ENCODE data around the gene TBX6. TPM values are rescaled to one million over a fixed set of nuclear protein-coding genes. Genes with fewer than 3 reads are reported as not detected.

TBX6 gene
- total and polyA plus RNA-seq, 10 of the 15 experiments (the other 5 are each of a cell fraction or from before 2014, with no cell fraction given) = 0.08 to 0.90 (median 0.31) TPM; not detected in 2

GRCh38 chr16:30065102-30065942 lies 26.4 kb downstream of the TBX6 start, which contains the start of gene ALDOA (continued):
- TF ChIP-seq EP300 (IDR thresholded peaks at IDR 0.05; ENCODE audit: borderline replicate concordance in 1 of 2, control insufficient read depth in 1 of 2, low read depth in 2 of 2, low read length in 2 of 2) = peak in 1 of 2 experiments; percentile 51; a peak in 2 of 4 replicates
- TF ChIP-seq BCL11A (IDR thresholded peaks at IDR 0.05; ENCODE audit: low read depth, low read length) = 0 out of 2 replicates have a peak, but pooled peaks have one; percentile 3
- TF ChIP-seq USF1 (IDR thresholded peaks at IDR 0.05; ENCODE audit: borderline replicate concordance, extremely low read length, insufficient read depth, low read depth, low read length) = no peak
- TF ChIP-seq IKZF1 (conservative IDR thresholded peaks at IDR 0.05) = peak; percentile 98
- TF ChIP-seq SREBF1 (IDR thresholded peaks at IDR 0.05; ENCODE audit: low read length) = no peak
- TF ChIP-seq TARDBP (IDR thresholded peaks at IDR 0.05; ENCODE audit: borderline replicate concordance) = no peak
- TF ChIP-seq TCF7 (IDR thresholded peaks at IDR 0.05; ENCODE audit: borderline replicate concordance) = no peak
- TF ChIP-seq POLR2AphosphoS5 (IDR thresholded peaks at IDR 0.05; ENCODE audit: low read length) = peak; percentile 95
- TF ChIP-seq NR2C2 (IDR thresholded peaks at IDR 0.05; ENCODE audit: borderline replicate concordance, control insufficient read depth, insufficient read length, low read depth) = no peak
- peak; percentile 57 for TF ChIP-seq CREM (IDR thresholded peaks at IDR 0.05; ENCODE audit: low read depth)
- peak; percentile 63 for TF ChIP-seq SP1 (IDR thresholded peaks at IDR 0.05; ENCODE audit: low read depth, low read length)
- no peak for TF ChIP-seq WRNIP1 (IDR thresholded peaks at IDR 0.05; ENCODE audit: borderline replicate concordance, low read depth, low read length)
- TF ChIP-seq STAT3 (IDR thresholded peaks at IDR 0.05; ENCODE audit: low read depth, low read length) = no peak
- no peak for TF ChIP-seq CEBPB (IDR thresholded peaks at IDR 0.05; ENCODE audit: borderline replicate concordance in 1 of 2, low read depth in 2 of 2, low read length in 2 of 2)
- TF ChIP-seq BCL3 (IDR thresholded peaks at IDR 0.05; ENCODE audit: borderline replicate concordance, insufficient read depth, low read depth, low read length, poor library complexity, severe bottlenecking) = no peak
- peak; percentile 95 for TF ChIP-seq HDGF (IDR thresholded peaks at IDR 0.05)
- TF ChIP-seq CBX3 (IDR thresholded peaks at IDR 0.05; ENCODE audit: borderline replicate concordance, low read depth) = no peak
- TF ChIP-seq ZNF274 (IDR thresholded peaks at IDR 0.05; ENCODE audit: insufficient read depth, insufficient read length) = no peak
- peak in 1 of 2 experiments; percentile 76; a peak in 2 of 4 replicates for TF ChIP-seq ETV6 (conservative IDR thresholded peaks at IDR 0.05 in 1 of 2, IDR thresholded peaks at IDR 0.05 in 1 of 2; ENCODE audit: borderline replicate concordance in 1 of 2, low read depth in 1 of 2)
- no peak for TF ChIP-seq NR2C1 (IDR thresholded peaks at IDR 0.05)
- peak; percentile 57 for TF ChIP-seq SMAD1 (IDR thresholded peaks at IDR 0.05; ENCODE audit: low read depth, partially characterized antibody)
- TF ChIP-seq BACH1 (IDR thresholded peaks at IDR 0.05; ENCODE audit: borderline replicate concordance) = peak; percentile 96
- no peak for TF ChIP-seq SMC3 (IDR thresholded peaks at IDR 0.05; ENCODE audit: borderline replicate concordance, low read length)
- no peak for TF ChIP-seq GABPA (IDR thresholded peaks at IDR 0.05; ENCODE audit: low read depth)
- no peak for TF ChIP-seq MTA3 (IDR thresholded peaks at IDR 0.05; ENCODE audit: borderline replicate concordance, low read length)
- peak; percentile 82 for TF ChIP-seq ELK1 (IDR thresholded peaks at IDR 0.05; ENCODE audit: low read depth, low read length)

All from GM12878 (cell line).